ENCODE measurements around the gene PIK3R5. TPM values are rescaled to one million over a fixed set of nuclear protein-coding genes. Genes with fewer than 3 reads are reported as not detected.
"Not testable (repeated sequence)": the region's sequence is repeated elsewhere in the genome, so short reads cannot be mapped to it uniquely, and the experiment has no call there.

PIK3R5 gene
- polyA plus RNA-seq, 3 donors, result 0.51 to 1.1 (median 1.1) TPM

DNA sequence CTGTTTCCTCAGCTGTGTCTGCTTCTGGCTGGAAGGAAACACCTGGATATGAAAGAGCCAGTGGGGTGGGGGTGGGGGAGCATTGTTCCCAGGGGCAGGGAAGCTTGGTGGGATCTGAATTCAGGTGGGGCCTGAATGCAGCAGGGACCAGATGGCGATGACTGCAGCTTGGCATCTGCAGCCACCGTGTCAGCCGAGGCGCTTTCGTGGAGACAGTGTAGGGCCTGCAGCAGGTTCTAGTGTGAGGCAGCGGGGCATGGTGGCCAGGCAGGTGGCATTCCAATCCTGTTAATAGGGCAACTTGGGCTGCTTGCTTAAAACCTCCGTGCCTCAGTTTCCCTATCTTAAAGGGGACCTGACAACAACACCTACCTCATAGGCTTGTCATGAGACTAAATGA, 99.7 kb downstream of the PIK3R5 start:
- no peak for DNase-seq (ENCODE audit: low read depth in 3 of 3, low spot score in 2 of 3)

DNA sequence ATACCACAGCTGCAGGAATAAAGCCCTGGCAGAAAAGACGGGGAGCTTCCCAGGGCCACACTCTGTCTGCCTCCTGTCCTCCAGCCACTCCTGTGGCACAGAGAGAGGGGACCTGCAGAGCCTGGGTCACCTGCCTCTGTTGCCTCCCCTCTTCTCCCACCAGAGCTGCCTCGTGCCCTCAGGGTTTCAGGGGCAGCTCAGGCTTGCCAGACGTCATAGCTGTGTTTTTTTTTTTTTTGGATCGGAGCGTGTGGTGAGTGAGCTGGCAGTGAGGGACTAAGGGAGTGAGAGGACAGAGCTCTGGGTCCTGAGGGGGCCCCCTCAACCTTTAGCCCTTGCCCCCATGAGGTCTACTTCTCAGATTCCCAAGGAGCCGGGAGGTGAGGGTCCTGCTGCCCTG, 100.1 kb downstream of the PIK3R5 start:
- DNase-seq (ENCODE audit: low read depth in 3 of 3, low spot score in 2 of 3), result no peak

DNA sequence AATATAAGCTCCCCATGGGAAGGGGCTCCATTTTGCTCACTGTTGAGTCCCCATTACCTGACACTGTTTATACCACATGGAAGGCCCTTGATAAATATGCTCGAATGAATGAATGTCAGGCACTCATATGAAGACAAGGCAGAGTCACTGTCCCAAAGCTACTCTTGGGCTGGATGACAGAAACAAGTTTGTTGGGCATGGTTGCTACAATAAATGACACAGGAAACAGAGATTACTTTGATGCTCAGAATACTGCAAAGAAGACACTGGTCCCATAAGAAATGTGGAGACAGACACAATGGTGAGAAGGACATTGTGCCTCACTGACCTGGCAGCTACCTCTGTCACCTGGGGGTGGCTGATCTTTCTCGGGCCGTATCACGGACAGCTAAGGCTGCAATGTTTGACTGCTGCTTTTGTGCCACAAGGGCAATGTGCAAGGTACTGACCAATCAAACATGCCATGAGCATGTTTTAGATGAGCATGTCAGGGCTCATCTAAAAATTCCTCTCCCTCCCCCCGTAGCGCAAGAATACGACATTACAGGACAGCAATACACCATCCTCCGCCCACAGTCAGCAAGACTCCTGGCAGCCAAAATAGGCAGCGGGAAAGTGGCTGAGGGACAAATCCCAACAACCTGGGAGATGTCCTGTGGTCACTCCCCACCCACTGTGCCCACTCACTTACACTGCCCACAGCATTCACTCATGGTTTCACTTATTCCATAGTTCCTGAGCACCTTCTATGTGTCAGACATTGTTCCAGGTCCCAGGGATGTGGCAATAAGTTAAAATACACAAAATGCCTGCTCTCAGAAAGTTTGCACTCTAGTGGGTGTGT, 103.1 kb downstream of the PIK3R5 start:
- DNase-seq (ENCODE audit: low read depth in 3 of 3, low spot score in 2 of 3), result no peak

DNA sequence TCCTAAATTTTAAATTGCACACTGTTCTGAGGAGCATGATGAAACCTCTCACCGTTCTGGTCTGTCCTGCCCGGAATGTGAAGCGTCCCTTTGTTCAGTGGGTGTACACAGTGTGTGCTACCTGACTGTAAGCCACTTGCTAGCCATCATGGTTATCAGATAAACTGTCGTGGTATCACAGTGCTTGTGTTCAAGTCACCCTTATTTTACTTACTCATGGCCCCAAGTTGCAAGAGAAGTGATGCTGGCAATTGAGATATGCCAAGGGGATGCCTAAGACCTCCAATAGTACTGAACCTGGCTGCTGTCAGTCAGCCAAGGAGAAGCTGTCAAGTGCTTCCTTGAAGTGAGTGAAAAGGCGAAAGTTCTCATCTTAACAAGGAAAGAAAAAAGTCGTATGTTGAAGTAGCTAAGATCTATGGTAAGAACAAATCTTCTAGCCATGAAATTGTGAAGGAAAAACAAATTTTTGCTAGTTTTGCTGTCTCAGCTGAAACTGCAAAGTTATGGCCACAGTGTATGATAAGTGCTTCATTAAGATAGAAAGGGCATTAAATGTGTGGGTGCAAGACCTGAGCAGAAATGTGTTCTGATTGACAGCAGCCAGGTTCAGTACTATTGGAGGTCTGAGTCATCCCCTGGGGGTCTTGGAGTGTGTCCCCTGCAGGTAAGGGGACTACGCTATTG, 103.9 kb downstream of the PIK3R5 start:
- no peak for DNase-seq (ENCODE audit: low read depth in 3 of 3, low spot score in 2 of 3)

DNA sequence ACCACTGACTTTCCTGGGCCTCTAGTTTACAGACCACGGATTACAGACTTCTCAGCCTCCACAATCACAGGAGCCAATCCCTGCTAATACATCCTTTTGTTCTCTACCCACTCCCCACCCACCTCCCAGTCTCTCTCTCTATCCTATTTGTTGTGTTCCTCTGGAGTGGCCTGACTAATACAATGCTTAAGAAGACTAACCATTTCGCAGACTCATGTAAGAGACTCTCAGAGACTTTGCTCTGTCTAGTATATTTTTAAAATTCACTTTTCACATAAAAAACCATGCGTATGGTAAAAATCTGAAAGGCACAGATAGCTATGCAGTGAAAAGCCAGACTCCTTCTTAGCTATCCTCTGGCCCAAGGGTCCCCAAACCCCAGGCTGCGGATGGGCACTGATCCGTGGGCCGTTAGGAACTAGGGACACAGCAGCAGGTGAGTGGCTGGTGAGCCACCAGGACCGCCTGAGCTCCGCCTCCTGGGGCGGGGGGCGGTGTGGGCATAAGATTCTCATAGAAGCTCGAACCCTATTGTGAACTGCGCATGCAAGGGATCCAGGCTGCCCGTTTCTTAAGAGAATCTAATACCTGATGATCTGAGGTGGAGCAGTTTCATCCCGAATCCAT, 105.6 kb downstream of the PIK3R5 start:
- DNase-seq (ENCODE audit: low read depth in 3 of 3, low spot score in 2 of 3), result no peak

DNA sequence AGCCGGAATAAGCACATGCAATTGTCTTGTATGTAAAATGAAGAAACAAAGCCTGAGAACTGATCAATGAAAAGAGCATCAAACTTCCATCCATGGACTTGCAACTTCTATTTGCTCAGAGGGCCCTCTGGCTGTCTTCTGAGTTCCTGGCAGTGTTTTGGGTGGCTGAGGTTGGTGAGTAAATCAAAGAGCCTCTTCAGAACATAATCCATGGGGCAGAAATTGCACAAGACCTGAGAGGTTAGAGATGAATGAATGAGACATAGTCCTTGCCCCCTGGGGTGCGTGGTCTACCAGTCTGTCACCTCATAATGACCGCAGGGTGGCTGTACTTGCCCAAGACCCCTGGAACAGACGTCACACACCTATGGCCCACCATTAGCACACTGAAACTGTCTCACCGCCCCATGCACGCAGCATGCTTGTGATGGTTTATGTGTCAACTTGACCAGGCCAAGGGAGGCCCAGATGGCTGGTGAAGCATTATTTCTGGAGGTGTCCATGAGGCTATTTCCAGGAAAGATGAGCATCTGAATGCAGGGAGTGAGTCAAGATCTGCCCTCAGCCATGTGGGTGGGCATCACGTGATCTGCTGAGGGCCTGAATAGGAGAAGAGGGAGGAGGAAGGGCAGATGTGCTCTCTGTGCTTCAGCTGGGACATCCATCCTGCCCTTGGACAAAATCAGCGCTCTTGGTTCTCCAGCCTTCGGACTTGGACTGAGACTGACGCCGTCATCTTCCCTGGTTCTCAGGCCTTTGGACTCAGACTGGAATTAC, 106.3 kb downstream of the PIK3R5 start:
- DNase-seq (ENCODE audit: low read depth in 3 of 3, low spot score in 2 of 3), result no peak

DNA sequence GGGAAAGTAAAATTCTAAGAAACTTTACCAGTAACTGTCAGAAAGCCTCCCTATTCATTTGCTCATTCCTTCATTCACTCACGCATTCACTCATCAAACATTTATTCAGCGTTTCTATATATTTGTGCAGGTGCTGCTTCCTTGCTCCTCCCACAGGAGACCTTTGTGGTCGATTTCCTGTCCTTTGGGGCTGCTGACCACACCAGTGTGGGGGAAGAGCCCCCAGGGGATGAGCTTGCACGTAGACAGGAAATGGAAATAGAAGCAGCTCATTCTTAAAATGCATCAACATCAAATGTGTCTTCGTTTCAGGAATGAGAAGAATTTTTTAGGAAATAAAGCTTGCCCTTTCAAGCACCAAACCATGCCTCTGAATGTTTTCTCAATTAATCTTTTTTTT, 107.6 kb downstream of the PIK3R5 start:
- DNase-seq (ENCODE audit: low read depth in 3 of 3, low spot score in 2 of 3), result no peak

DNA sequence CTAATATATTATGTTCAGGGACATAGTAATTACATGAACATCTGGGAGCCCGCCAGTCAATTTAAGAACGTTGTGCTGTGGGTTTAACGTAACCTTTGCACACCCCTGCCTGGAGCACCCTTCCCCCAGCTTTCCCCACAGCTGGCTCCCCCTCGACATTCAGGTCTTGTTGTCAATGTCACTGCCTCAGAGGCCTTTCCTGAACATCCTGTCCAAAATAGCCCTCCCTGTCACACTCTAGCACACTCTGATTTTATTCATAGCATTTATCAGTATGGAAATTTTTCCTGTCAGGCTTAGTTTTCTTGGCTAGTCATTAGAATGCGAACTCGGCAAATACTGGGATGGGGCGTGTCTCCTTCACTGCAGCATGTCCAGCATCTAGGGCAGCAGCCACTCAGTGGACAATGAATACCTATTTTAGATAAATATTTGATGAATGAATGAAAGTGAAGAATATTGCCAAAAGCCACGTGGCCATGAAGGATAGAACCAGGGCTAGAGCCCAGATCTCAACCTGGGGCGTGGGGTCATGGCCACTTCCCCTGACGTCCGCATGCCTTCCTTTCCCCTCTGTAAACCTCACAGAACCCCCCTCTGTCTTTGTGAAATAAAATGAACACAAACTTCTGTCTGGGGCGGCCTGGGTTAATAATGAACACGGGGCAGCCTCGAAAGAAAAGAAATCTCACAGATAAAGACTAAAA, 108.5 kb downstream of the PIK3R5 start:
- no peak for DNase-seq (ENCODE audit: low read depth in 3 of 3, low spot score in 2 of 3)

DNA sequence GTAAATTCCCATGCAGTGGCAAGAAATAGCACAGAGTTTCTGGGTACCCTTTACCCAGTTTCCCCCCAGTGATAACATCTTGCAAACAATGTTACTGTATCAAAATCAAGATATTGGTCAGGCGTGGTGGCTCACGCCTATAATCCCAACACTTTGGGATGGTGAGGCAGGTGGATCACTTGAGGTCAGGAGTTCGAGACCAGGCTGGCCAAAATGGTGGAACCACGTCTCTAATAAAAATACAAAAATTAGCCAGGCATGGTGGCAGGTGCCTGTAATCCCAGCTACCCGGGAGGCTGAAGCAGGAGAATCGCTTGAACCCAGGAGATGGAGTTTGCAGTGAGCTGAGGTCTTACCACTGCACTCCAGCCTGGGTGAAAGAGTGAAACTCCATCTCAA, 109.3 kb downstream of the PIK3R5 start:
- DNase-seq (ENCODE audit: low read depth in 3 of 3, low spot score in 2 of 3), result not testable (repeated sequence)

DNA sequence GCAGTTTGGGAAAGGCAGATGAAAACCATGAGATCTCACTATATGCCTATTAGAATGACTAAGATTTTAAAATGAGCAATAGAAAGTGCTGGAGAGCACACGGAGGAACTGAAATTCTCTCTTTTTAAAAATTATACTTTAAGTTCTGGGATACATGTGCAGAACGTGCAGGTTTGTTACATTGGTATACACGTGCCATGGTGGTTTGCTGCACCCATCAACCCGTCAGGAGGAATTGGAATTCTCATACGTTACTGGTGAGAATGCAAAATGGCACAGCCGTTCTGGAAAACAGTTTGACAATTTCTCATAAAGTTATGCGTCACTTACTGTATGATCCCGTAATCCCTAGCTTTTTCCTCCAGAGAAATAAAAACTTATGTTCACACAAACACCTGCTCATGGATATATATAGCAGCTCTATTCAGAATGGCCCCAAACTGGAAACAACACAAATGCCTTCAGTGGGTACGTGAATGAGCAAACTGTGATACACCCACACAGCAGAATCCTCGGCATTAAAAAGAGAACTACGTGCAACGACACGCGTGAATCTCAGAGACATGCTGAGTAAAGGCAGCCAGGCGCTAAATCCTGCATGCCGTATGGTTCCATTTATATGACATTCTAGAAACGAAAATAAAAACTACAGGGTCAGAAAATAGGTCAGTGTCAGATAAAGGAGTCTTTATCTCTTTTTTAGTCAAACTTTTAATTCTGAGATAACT, 109.9 kb downstream of the PIK3R5 start:
- no peak for DNase-seq (ENCODE audit: low read depth in 3 of 3, low spot score in 2 of 3)

DNA sequence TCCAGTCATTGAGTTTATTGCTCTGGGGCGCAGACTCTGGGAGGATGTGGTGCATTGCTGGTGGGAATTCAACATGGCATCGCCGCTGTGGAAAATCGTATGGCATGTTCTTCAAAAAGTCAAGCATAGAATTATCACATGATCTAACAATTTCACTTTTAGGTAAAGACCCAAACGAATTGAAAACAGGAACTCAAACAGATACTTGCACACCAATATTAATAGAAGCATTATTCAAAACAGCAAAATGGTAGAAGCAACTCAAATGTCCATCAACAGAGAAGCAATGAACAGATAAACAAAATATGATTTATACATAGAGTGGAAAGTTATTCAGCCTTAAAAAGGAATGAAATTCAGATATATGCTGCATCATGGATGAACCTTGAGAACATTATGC, 113.9 kb downstream of the PIK3R5 start:
- DNase-seq (ENCODE audit: low read depth in 3 of 3, low spot score in 2 of 3), result no peak

DNA sequence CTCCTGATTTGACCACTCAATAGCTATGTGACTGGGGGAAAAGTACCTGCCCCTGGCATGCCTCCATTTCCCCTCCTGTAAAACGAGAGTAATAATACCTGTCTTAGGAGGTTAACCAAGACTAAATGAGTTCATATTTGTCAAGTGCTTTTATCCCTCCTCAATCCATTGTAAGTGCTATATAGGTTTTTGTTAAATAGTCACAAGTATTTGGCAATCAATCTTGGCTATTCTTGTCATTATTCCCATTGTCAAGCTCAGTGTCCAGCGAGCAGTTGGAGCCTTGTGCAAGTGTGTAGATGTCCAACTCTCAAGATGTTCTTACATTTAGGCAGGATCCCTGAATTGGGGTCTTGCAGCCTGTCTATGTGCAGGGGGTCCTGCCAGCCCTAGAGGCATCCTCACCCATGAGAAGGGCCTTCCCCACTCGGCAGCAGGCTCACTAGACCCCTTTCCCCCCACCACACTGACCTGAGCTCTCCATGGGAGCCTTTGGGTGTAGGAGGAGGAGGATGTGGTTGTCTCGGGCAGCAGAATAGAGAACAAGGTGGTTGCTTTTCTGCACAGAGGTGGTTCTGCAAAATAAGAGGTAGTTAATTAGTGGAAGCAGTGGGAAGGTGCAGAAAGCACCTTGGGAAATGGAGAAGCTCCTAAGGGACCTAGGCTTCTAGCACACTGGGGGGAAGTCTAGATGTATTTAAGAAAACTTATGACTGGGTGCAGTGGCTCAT, 116.0 kb downstream of the PIK3R5 start:
- no peak for DNase-seq (ENCODE audit: low read depth in 3 of 3, low spot score in 2 of 3)

DNA sequence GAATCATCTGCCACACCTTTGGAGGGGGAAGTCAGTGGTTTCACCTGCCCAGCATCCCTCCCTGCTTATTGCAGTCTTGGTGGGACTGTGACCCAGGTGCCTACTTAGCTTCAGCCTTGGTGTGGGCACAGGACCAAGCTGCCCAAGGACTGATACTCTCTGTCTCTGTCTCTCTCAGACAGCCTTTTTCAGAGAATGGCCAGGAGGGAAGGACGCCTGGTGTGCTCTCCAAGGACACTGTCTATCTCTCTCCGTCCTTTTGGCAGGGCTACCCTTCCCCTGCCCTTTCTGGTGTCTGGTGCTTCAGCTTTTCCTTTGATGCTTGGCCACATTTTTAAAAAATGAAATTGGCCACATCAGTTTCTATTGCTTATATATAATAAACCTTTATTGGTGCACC, 117.6 kb downstream of the PIK3R5 start:
- no peak for DNase-seq (ENCODE audit: low read depth in 3 of 3, low spot score in 2 of 3)

DNA sequence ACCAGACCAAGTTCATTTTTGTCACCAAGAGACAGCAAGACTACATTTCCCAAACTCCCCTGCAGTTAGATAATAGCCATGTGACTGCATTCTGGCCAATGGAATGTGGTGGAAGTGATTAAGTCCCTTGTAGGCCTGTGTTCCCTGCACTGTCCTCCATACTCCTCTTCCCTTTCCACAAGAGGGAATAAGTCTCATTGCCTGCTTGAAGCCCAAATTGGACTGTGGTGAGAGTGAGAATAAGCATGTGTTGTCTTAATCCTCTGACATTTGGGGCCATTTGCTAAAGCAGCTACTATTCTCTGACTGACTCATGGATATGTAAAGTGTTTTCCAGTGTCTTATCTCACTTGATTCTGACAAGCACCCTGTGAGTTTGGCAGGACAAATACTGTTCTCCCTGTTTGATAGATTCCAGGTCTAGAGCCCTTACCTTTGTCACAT, 118.7 kb downstream of the PIK3R5 start:
- DNase-seq (ENCODE audit: low read depth in 3 of 3, low spot score in 2 of 3), result no peak

DNA sequence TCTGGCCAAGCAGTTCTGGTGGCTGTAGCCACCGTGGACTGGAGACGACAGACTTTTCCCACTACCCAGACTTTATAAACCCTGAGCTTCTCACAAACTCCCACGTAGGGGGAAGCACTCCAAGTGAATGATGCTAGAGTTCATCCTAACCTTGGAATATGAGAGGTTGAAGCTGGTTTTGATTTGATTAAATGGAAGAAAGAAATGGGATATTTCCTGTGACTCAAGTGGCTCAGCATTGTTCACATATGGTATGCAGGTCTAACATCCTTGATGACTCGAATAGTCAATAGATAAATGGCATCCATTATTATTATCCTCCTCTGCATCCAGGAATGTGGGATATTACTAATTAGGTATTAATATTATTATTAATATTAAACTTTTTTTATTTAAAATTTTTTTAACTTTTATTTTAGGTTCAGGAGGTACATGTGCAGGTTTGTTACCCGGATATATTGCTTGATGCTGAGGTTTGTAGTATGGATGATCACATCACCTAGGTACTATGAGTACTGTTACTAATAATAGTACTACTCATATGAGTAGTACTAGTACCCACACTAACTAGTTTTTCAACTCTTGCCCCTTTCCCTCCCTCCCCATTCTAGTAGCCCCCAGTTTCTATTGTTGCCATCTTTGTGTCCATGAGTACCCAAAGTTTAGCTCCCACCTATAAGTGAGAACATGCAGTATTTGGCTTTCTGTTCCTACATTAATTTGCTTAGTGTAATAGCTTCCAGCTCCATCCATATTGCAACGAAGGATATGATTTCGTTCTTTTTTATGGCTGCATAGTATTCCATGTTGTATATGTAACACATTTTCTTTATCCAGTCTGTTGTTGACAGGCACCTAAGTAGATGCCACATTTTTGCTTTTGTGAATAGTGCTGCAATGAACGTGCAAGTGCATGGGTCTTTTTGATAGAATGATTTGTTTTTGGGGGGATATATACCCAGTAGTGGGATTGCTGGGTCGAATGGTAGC, 121.0 kb downstream of the PIK3R5 start:
- no peak for DNase-seq (ENCODE audit: low read depth in 3 of 3, low spot score in 2 of 3)

DNA sequence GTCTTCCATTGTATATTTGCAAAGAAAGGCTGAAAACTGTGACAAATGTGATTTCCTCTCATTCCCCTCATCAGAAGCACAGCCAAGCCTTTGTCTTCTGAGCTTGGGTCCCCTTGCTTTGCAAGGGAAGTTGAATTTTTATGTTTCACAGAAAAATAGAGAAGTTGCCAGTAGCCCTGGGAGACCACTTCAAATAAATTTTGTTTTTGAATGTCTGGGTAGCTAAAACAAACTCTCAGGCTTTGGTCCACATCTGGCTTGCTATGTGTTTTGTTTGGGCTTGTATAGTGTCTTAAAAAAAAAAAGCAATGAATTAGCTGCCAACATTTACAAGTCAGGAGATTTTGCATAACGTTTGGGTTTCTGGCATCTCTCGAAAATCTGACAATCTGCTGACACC, 122.2 kb downstream of the PIK3R5 start:
- no peak for DNase-seq (ENCODE audit: low read depth in 3 of 3, low spot score in 2 of 3)

DNA sequence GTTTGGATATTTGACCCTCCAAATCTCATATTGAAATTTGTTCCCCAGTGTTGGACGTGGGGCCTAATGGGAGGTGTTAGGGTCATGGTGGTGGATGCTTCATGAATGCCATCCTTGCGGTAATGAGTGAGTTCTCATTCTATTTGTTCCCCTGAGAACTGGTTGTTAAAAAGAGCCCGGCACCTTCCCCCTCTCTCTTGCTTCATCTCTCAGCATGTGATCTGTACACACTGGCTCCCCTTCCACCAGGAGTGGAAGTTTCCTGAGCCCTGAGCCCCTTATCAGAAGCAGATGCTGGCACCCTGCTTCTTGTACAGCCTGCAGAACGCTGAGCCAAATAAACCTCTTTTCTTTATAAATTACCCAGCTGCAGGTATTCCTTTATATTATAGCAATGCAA, 123.7 kb downstream of the PIK3R5 start:
- DNase-seq (ENCODE audit: low read depth in 3 of 3, low spot score in 2 of 3), result no peak

DNA sequence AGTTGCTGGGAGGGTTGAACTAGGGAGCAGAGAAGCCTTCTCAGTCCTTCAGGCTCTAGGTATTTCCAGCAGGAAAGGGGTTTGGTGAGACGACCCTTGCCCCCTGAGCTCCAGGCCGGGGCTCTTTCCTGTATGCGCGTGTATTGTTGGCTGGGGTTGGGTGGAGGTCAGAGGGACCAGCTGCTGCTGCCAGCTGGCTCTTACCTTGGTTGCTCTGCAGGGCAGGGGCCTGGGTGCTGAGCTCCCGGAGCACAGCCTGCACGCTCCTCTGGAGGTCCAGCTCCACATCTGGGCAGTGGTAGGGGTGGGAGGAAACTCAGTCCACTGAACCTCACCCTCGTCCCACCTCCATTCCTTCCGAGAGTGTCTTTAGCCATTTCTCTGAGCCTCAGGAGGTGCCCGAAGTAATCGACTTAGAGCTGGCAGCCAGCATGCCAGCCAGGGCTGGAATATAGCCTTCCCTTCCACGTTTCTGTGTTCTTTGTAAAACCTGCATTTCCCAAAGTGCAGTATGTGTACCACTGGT, 126.0 kb downstream of the PIK3R5 start:
- DNase-seq (ENCODE audit: low read depth in 3 of 3, low spot score in 2 of 3), result no peak
